Measurements from ENCODE around the gene ABCD2.

ABCD2 gene

DNA sequence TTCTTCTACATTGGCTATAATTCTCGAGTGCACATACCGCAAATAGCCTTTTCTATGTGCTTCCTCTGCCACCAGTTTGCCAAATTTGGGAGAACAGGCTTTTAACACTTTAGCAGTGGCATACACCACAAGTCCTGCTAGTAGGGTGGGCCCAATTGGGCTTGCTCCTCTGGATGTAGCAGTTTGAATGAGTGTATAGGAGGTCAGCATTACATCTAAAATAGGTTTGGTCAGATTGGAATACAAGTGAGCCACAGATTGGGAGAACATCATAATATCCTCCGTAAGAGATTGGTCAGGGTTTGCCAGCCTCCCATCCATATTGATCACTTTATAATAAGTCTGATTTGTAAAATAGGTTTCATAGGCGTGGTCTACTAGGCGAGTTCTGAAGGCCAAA lies 902 bp downstream of the ABCD2 start:
- CTCF ChIA-PET = interaction anchor here (1.4 kb wide), 1 partner anchor 13 kb away, joined by 8 read pairs; no protein-coding TSS in a partner anchor
- no peak overlapping the region for H3K4me3 ChIP-seq (ENCODE audit: low read depth, low read length)

DNA sequence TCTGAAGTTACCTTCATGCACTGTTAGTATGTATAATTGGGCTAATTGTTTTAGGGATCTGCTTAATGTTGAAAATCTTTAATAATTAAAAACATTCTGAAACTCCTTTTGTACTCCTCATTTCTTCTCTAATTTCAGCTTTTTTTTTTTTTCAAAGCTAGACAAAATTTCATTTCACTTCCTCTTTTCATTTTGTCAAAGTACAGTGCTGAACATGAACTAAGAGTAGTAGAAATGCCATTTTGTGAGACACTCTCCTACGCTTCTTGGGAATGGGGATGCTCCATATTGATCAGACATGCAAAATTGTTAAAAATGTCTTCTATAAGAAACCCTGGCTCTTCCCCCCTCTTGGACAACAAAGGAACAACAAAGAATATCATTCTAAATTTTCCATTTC lies 1.7 kb downstream of the ABCD2 start:
- POLR2A ChIA-PET = no interaction called here
- no peaks in the 10 kb centered on the region for H3K36me3 ChIP-seq (ENCODE audit: control insufficient read depth in 2 of 2, insufficient read depth in 1 of 2, low read length in 2 of 2)
- H3K4me1 ChIP-seq (ENCODE audit: control insufficient read depth, insufficient read depth, low read length) = 0 out of 2 replicates have a peak, but pooled peaks cover 3% of the 10 kb centered on the region
- H3K27ac ChIP-seq (ENCODE audit: extremely low read depth, low read depth, low read length) = no peak overlapping the region
- H3K9me3 ChIP-seq (ENCODE audit: control insufficient read depth, insufficient read depth, low read depth, low read length) = no peaks in the 10 kb centered on the region
- CTCF ChIA-PET = no interaction called here
- no peak overlapping the region for H3K4me3 ChIP-seq (ENCODE audit: low read depth, low read length)
- TF ChIP-seq ZNF561 (tag by site-specific recombination; IDR thresholded peaks at IDR 0.05; ENCODE audit: borderline replicate concordance) = no peak
- no peak for TF ChIP-seq ZNF707 (tag by site-specific recombination; IDR thresholded peaks at IDR 0.05)
- TF ChIP-seq ZNF768 (tag by site-specific recombination; IDR thresholded peaks at IDR 0.05) = no peak
- TF ChIP-seq, protein P1, sequence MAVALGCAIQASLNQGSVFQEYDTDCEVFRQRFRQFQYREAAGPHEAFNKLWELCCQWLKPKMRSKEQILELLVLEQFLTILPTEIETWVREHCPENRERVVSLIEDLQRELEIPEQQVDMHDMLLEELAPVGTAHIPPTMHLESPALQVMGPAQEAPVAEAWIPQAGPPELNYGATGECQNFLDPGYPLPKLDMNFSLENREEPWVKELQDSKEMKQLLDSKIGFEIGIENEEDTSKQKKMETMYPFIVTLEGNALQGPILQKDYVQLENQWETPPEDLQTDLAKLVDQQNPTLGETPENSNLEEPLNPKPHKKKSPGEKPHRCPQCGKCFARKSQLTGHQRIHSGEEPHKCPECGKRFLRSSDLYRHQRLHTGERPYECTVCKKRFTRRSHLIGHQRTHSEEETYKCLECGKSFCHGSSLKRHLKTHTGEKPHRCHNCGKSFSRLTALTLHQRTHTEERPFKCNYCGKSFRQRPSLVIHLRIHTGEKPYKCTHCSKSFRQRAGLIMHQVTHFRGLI (tag by site-specific recombination; IDR thresholded peaks at IDR 0.05) = no peak
- TF ChIP-seq, protein P2, sequence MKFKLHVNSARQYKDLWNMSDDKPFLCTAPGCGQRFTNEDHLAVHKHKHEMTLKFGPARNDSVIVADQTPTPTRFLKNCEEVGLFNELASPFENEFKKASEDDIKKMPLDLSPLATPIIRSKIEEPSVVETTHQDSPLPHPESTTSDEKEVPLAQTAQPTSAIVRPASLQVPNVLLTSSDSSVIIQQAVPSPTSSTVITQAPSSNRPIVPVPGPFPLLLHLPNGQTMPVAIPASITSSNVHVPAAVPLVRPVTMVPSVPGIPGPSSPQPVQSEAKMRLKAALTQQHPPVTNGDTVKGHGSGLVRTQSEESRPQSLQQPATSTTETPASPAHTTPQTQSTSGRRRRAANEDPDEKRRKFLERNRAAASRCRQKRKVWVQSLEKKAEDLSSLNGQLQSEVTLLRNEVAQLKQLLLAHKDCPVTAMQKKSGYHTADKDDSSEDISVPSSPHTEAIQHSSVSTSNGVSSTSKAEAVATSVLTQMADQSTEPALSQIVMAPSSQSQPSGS (tag by site-specific recombination; IDR thresholded peaks at IDR 0.05; ENCODE audit: low read depth) = no peak
- TF ChIP-seq WT1 (tag by site-specific recombination; IDR thresholded peaks at IDR 0.05) = no peak
- TF ChIP-seq, protein P3, sequence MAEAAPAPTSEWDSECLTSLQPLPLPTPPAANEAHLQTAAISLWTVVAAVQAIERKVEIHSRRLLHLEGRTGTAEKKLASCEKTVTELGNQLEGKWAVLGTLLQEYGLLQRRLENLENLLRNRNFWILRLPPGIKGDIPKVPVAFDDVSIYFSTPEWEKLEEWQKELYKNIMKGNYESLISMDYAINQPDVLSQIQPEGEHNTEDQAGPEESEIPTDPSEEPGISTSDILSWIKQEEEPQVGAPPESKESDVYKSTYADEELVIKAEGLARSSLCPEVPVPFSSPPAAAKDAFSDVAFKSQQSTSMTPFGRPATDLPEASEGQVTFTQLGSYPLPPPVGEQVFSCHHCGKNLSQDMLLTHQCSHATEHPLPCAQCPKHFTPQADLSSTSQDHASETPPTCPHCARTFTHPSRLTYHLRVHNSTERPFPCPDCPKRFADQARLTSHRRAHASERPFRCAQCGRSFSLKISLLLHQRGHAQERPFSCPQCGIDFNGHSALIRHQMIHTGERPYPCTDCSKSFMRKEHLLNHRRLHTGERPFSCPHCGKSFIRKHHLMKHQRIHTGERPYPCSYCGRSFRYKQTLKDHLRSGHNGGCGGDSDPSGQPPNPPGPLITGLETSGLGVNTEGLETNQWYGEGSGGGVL (tag by site-specific recombination; IDR thresholded peaks at IDR 0.05) = no peak

More for the DNA sequence above, 902 bp downstream of the ABCD2 start:
- H3K9me3 ChIP-seq (ENCODE audit: control insufficient read depth, insufficient read depth, low read depth, low read length) = no peaks in the 10 kb centered on the region
- H3K27ac ChIP-seq (ENCODE audit: extremely low read depth, low read depth, low read length) = no peak overlapping the region
- POLR2A ChIA-PET = interaction anchor here (1.1 kb wide), 1 partner anchor 177 kb away, joined by 4 read pairs; no protein-coding TSS in a partner anchor
- H3K4me1 ChIP-seq (ENCODE audit: control insufficient read depth, insufficient read depth, low read length) = 0 out of 2 replicates have a peak, but pooled peaks cover 3% of the 10 kb centered on the region
- no peaks in the 10 kb centered on the region for H3K36me3 ChIP-seq (ENCODE audit: control insufficient read depth in 2 of 2, insufficient read depth in 1 of 2, low read length in 2 of 2)
- TF ChIP-seq ZNF341 (tag by site-specific recombination; IDR thresholded peaks at IDR 0.05; ENCODE audit: low read depth) = no peak
- TF ChIP-seq KLF9 (tag by site-specific recombination; IDR thresholded peaks at IDR 0.05; ENCODE audit: low read depth) = no peak
- no peak for TF ChIP-seq ZNF112 (tag by site-specific recombination; IDR thresholded peaks at IDR 0.05)
- TF ChIP-seq ZXDB (tag by site-specific recombination; IDR thresholded peaks at IDR 0.05) = no peak
- no peak for TF ChIP-seq ZNF2 (tag by site-specific recombination; IDR thresholded peaks at IDR 0.05)
- no peak for TF ChIP-seq ZEB2 (tag by site-specific recombination; IDR thresholded peaks at IDR 0.05)
- no peak for TF ChIP-seq YY1 (tag by site-specific recombination; IDR thresholded peaks at IDR 0.05)
- TF ChIP-seq, protein P4, sequence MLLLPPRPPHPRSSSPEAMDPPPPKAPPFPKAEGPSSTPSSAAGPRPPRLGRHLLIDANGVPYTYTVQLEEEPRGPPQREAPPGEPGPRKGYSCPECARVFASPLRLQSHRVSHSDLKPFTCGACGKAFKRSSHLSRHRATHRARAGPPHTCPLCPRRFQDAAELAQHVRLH (tag by site-specific recombination; IDR thresholded peaks at IDR 0.05) = no peak
- TF ChIP-seq BCL11A (tag by site-specific recombination; IDR thresholded peaks at IDR 0.05; ENCODE audit: low read depth) = no peak
- TF ChIP-seq ZNF214 (tag by site-specific recombination; IDR thresholded peaks at IDR 0.05; ENCODE audit: borderline replicate concordance) = no peak
- no peak for TF ChIP-seq ZIC2 (tag by site-specific recombination; IDR thresholded peaks at IDR 0.05)

DNA sequence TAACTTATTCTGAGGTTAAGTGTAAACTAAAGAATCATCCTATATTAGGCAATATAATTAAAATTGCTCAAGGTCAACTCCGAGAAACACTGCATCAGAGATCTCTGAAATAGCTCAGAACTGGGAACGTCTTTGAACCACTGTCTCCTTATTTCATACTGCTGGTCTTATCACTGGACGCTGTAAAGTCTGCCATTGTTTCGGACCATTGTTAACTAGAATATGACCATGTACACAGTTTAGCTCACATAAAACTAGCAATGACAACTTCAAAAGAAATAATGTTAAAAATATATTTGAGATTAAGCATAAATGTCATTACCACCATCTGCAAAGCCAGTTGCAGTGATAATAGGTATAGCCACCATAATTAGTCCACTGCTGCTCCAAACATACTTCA lies 2.9 kb downstream of the ABCD2 start:
- POLR2A ChIA-PET = no interaction called here
- CTCF ChIA-PET = no interaction called here
- TF ChIP-seq ZFP37 (tag by site-specific recombination; IDR thresholded peaks at IDR 0.05) = no peak
- no peak for TF ChIP-seq ZNF155 (tag by site-specific recombination; IDR thresholded peaks at IDR 0.05)
- no peak for TF ChIP-seq ZNF16 (tag by site-specific recombination; IDR thresholded peaks at IDR 0.05; ENCODE audit: low read depth)
- no peak for TF ChIP-seq ZNF600 (tag by site-specific recombination; IDR thresholded peaks at IDR 0.05)
- TF ChIP-seq ZBTB21 (tag by site-specific recombination; IDR thresholded peaks at IDR 0.05) = no peak

More for the DNA sequence above, 2.9 kb downstream of the ABCD2 start:
- Histone ChIP-seq H3K9me3 (ENCODE audit: control insufficient read depth, insufficient read depth, low read depth, low read length) (no peaks in the 10 kb centered on the region), H3K36me3 (ENCODE audit: control insufficient read depth in 2 of 2, insufficient read depth in 1 of 2, low read length in 2 of 2) (no peaks in the 10 kb centered on the region), H3K4me3 (ENCODE audit: low read depth, low read length) (no peak overlapping the region), H3K27ac (ENCODE audit: extremely low read depth, low read depth, low read length) (no peak overlapping the region), H3K4me1 (ENCODE audit: control insufficient read depth, insufficient read depth, low read length) (0 out of 2 replicates have a peak, but pooled peaks cover 3% of the 10 kb centered on the region)
